ENCODE results near the gene C17orf100. TPM values are rescaled to one million over a fixed set of nuclear protein-coding genes. Genes with fewer than 3 reads are reported as not detected.

The C17orf100 gene
- total and polyA plus RNA-seq, 9 of the 15 experiments (the other 6 are each of a cell fraction or from before 2014, with no cell fraction given) = 0.04 to 1.7 (median 0.43) TPM

- TF ChIP-seq PBX2 (CRISPR knock-in tag; IDR thresholded peaks at IDR 0.05; ENCODE audit: low read depth) (no peak), PBX2 (tag; conservative IDR thresholded peaks at IDR 0.05; ENCODE audit: low read depth) (peak; percentile 41; the same call in 1 of the 2 replicates), MGA (IDR thresholded peaks at IDR 0.05) (peak; percentile 93), PKNOX1 (IDR thresholded peaks at IDR 0.05) (peak; percentile 71), LARP7 (IDR thresholded peaks at IDR 0.05) (no peak), E2F6 (IDR thresholded peaks at IDR 0.05; ENCODE audit: borderline replicate concordance in 1 of 2, extremely low read depth in 1 of 2, insufficient read depth in 1 of 2, insufficient read length in 1 of 2, low read depth in 1 of 2, low read length in 1 of 2, poor library complexity in 1 of 2, severe bottlenecking in 1 of 2) (peak; percentile 77), ZZZ3 (IDR thresholded peaks at IDR 0.05) (no peak), ZNF707 (CRISPR knock-in tag; conservative IDR thresholded peaks at IDR 0.05) (no peak), CBX2 (IDR thresholded peaks at IDR 0.05; ENCODE audit: insufficient read depth, low read length, poor library complexity, severe bottlenecking) (no peak), L3MBTL2 (IDR thresholded peaks at IDR 0.05) (peak; percentile 92), MEIS2 (IDR thresholded peaks at IDR 0.05; ENCODE audit: partially characterized antibody) (peak; percentile 54)
These were observed 424 bp downstream of the C17orf100 start (continued) for GRCh38 chr17:6651919-6652452.

All from K562 (cell line).